Ovary (tissue), 3 donors: ENCODE measurements around the gene SPARC.

ENCODE experiments used
- CTCF ChIP-seq, 3 donors: fragments of 450-650 bp in 2 of 3; fragments of 200-600 bp in 1 of 3; IDR thresholded peaks; one replicate each; pipeline versions ENCODE4 v1.5.1 to v1.8.0; 2016 to 2022; ENCODE audit warnings: antibody characterized with exemption in 3 of 3, mild to moderate bottlenecking in 1 of 3
- EP300 ChIP-seq: sonication (generic); formaldehyde crosslinking; IDR thresholded peaks from one replicate; pipeline ENCODE4 v1.6.1; 2017; ENCODE audit warnings: antibody characterized with exemption
- POLR2A ChIP-seq: fragments of 450-650 bp; IDR thresholded peaks from one replicate; pipeline ENCODE4 v1.6.1; 2017; ENCODE audit warnings: antibody characterized with exemption, mild to moderate bottlenecking, moderate library complexity
- donor health status: DM: no; HTN: no; CAD: no.

GRCh38 chr5:151735646-151736045, 48.9 kb upstream of the SPARC start:
- no peak for TF ChIP-seq POLR2A
- TF ChIP-seq CTCF (IDR thresholded peaks at IDR 0.05), result no peak
- TF ChIP-seq EP300, result no peak
